ENCODE results near the gene CTSD.

DNA sequence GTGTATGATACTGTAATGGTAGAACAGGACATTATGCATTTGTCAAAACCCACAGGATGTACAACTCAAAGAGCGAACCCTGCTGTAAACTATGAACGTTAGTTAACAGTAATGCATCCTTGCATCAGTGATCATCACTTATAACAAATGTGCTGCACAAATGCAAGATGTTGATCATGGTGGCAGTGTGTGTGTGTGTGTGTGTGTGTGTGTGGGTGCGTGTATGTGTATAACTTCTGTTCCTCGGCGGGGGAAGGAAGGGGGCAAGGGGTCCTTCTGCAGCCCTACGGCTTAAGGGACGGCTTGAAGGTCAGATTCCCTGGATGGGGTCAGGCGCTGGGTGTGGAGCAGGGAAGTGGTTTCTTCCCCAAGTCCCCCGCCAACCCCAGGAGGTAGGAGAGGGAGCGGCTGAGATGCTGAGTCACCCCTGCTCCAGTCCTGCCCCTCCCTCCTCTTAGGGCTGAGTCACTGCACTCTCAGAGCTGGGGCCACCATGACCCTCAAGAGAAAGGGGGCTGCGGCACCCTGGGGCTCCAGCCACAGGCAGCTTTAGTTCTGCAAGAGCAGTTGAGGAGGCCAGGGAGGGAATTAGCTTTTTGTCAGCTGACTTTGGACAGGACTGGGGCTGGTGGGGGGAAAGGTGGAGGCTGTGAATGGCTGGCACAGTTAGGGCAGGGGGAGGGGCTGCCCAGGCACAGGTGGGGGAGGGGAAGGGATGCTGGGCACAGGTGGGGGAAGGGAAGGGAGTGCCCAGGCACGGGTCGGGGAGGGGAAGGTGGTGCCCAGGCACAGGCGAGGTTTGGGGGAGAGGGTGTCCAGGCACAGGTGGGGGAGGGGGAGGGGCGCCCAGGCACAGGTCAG, 8.8 kb upstream of the CTSD start:
- no peak for TF ChIP-seq CTCF (IDR thresholded peaks at IDR 0.05)
- no peak for TF ChIP-seq POLR2A (IDR thresholded peaks at IDR 0.05)
- TF ChIP-seq POLR2AphosphoS5 (IDR thresholded peaks at IDR 0.05), result no peak

All from breast epithelium (tissue), 3 donors.